LNCAP (cell line): ENCODE results near the gene NRIP1.

Source experiments
- TF ChIP-seq, protein P1 (sequence below): fragments of 450-650 bp; IDR thresholded peaks from 2 replicates; pipeline ENCODE4 v1.5.1; 2017; ENCODE audit warnings: mild to moderate bottlenecking

NRIP1 gene

GRCh38 chr21:15095326-15095725 lies 30.5 kb upstream of the NRIP1 start:
- TF ChIP-seq, protein P1, sequence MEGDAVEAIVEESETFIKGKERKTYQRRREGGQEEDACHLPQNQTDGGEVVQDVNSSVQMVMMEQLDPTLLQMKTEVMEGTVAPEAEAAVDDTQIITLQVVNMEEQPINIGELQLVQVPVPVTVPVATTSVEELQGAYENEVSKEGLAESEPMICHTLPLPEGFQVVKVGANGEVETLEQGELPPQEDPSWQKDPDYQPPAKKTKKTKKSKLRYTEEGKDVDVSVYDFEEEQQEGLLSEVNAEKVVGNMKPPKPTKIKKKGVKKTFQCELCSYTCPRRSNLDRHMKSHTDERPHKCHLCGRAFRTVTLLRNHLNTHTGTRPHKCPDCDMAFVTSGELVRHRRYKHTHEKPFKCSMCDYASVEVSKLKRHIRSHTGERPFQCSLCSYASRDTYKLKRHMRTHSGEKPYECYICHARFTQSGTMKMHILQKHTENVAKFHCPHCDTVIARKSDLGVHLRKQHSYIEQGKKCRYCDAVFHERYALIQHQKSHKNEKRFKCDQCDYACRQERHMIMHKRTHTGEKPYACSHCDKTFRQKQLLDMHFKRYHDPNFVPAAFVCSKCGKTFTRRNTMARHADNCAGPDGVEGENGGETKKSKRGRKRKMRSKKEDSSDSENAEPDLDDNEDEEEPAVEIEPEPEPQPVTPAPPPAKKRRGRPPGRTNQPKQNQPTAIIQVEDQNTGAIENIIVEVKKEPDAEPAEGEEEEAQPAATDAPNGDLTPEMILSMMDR = no peak

DNA sequence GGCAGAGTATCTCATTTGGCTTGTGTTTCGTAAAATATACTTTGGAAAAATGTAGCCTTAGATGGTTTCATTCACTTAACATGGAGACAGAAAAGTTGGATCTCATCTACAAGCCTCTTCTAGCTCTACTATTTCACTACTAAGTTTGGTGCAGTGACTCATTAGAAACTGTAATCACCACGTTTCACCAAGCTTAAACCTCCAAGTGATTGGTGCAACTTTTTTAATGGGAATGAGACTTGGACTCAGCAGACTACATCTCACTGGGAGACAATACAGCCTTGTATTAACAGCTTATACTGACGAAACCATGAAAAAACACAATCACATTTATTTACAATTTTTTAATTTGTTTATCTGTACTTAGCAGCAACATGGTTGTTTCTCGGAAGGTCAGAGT lies 29.9 kb upstream of the NRIP1 start:
- TF ChIP-seq, protein P1 = no peak

DNA sequence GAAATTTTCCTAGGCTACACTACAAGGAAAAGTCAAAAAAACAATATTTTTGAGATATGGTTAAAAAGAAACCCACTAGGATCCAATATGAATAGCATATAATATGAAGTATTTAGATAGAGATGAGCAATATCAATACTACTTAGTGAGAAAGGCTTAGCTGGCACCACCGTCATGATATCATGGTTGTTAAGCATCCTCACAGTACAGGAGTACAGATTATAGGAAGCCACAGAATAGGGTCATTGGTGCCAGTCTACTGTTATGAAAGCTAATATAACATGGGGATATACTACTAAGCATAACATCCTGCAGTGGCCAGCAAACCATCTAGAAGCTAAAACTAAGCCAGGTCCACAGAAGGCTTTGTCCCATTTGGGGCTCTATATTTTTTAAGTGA lies 28.4 kb upstream of the NRIP1 start:
- TF ChIP-seq, protein P1 = no peak

DNA sequence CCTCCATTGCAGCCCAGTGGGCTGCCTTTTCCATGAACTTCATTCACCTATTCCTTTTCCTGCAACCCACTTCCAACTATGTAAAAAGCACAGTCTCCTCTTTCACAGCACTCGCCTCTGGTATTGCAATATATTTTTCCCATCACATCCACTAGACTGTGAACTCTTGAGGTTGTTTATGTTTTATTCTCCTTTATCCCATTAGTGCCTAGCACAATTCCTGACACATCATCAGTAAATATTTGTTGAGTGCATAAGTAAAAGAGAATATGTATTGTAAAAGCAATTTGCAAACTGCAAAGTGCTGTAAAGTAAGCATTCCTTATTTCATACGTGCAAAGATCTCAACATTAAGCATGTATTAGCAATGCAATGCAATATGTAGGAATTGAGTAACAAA lies 27.9 kb upstream of the NRIP1 start:
- TF ChIP-seq, protein P1 = no peak

GRCh38 chr21:15090390-15090789 lies 25.6 kb upstream of the NRIP1 start:
- TF ChIP-seq, protein P1 = no peak

GRCh38 chr21:15088488-15088887 lies 23.7 kb upstream of the NRIP1 start:
- TF ChIP-seq, protein P1 = no peak

DNA sequence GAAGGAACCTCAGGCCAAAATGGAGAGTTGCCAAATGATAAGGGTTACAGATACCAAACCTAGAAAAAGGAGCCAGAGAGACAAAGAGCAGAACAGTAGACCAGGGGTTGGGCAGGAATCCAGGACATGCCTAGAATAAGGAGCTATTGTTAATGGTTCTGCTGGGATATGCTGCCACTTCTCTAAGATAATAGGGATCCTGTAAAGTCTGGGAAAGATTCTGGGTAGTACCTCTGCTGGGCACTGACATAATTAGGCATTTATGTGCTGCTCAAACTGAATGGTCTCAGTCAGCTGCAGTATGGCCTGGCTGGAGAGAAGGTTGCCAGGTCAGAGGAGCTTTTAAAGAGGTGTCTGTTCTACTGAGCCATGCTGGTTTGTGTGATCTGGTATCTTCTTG lies 19.9 kb upstream of the NRIP1 start:
- TF ChIP-seq, protein P1 = no peak

GRCh38 chr21:15080526-15080925 lies 15.7 kb upstream of the NRIP1 start:
- TF ChIP-seq, protein P1 = no peak
